HG03521 (cell line): ENCODE results near the gene PPP6R1.

Experiments
- ATAC-seq: cut with Tn5 transposase; IDR thresholded peaks from one replicate; pipeline ENCODE4 v1.9.1; 2021; ENCODE audit warnings: mild to moderate bottlenecking, moderate library complexity; ENCODE audit not compliant: unreplicated experiment

The PPP6R1 gene

GRCh38 chr19:55188625-55189024, 70.2 kb downstream of the PPP6R1 start:
- no peak for ATAC-seq

GRCh38 chr19:55186080-55186479, 72.7 kb downstream of the PPP6R1 start:
- no peak for ATAC-seq

DNA sequence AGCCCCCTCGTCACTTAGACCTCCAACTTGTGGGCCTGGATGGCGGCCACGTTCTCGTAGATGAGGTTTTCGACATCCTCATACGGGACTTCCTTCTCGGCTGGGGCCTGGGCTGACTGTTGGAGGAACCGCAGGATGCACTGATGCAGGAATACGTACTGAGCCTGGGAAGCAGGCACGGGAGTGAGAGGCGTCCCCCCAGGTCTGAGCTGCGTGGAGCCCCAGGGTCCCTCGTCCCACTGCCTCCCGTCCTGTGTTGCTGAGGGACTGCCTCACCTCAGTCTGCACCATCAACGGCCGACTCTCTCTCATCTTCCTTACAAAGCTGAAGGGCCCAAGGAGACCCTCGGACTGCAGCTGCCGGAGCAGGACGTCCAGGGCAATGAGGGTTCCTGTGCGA, 77.1 kb downstream of the PPP6R1 start:
- no peak for ATAC-seq
